Activated CD4-positive, alpha-beta T cell treated with anti-CD3 and anti-CD28 coated beads, Interleukin-2, amount 50 U/mL, for 24 hours (primary cell): ENCODE measurements around the gene CLDN15.

ENCODE experiments used
- DNase-seq, 2 donors: peaks; one replicate each; pipeline ENCODE4 v3.0.0-alpha.2; 2020; ENCODE audit warnings: low read depth in 1 of 2, low spot score in 1 of 2

Gene CLDN15

DNA sequence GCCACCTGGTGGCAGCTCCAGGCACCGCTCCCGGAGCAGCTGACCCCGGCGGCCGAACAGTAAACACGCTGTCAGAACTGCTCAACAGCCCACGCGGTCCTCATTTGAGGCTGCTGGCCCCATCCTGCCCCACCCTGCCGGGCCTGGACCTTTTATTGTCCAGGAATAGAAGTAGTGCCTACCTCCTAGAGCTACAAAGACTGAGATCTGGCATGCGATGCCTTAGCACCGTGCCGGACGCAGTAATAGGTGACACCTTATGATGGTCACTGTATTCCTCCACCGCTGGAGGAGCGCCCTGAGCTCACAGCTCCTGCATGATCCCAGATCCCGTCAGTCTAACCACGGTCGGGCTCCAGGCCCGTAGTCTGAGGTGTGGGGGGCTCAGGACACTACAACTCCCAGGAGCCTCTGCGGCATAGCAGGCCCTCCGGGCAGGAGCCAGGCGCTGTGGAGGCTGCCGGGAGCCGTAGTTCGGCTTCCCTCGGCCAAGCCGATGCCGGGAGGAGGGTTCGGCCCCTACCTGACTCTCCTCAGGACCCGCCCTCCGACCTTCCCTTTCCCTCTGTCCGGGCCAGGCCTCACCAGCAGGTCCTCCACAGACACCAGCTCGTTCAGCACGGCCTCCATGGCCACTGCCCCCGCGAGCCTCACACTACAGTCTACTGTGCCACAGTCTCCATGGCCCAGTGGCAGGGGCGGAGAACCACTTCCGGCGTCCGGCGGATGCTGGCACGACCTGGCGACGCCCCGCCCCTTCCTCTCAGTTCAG lies 7.0 kb upstream of the CLDN15 start, which contains the start of gene FIS1:
Gene FIS1 (minus strand): TSS at position 707 of the 772 bp plus-strand sequence. CDS start 77 bp downstream, at position 630.
- peak; percentile 90 to 92 for DNase-seq

- no peak for DNase-seq
These were observed 6.2 kb upstream of the CLDN15 start for GRCh38 chr7:101243646-101244374.

DNA sequence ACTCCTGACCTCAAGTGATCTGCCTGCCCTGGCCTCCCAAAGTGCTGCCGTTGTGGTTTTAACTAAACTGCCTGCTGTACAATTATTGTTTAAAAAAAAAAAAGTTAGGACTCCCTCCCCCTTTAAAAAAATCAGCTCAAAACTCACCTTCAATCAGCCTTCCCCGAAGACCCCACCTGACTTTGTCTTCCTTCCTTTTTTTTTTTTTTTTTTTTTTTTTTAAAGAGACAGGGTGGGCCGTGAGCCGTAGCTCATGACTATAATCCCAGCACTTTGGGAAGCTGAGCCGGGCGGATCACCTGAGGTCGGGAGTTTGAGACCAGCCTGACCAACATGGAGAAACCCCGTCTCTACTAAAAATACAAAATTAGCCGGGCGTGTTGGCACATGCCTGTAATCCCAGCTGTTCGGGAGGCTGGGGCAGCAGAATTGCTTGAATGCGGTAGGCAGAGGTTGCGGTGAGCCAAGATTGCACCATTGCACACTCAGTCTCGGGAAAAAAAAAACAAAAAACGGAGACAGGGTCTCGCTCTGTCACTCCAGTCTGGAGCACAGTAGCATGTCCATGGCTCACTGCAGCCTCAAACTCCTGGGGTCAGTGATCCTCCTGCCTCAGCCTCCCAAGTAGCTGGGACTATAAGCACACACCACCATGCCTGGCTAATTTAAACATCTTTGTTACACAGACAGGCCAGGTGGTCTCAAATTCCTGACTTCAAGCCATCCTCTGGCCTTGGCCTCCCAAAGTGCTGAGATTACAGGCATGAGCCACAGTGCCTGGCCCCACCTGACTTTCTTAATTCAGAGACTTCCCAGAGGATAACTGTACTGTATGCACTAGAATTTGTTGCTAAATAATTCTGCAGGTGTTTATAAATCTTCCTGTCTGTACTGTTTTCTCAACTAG lies 4.1 kb upstream of the CLDN15 start:
- DNase-seq = no peak

- no peak for DNase-seq
These were observed 3.4 kb upstream of the CLDN15 start for GRCh38 chr7:101241015-101241363.

DNA sequence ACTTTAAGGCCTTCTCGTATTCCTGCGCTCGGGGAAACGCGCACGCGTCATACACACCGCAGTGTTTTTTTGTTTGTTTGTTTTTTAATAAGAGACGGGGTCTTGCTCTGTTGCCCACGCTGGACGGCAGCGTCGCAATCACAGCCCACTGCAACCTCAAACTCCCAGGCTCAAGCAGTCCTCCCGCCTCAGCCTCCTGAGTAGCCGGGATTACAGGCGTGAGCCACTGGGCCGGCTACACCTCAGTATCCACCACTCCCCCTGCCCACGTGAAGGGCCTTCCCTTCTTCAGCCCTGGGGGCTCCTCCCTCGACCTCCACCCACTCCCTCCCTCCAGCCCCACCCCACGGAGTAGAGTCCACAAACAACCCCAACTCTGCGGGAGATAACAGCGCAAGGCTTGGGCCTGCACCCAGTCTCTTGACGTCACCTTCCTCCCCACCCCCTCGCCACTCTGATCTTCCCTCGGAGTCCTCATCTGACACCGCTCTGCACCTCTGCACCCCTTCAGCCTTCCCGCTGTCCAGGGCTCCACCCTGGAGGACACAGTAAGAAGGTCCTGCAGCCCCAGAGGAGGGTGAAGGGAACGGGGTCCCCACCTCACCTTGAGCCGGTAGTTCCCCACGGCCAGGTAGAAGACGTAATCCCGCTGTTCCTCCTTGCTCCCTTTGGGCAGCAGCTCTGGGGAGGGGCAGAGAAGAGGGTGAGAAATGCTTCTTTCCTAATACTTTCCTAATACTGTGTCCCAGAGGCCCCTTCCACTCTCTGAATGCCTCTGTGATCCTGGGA lies 2.8 kb upstream of the CLDN15 start:
- DNase-seq = no peak

DNA sequence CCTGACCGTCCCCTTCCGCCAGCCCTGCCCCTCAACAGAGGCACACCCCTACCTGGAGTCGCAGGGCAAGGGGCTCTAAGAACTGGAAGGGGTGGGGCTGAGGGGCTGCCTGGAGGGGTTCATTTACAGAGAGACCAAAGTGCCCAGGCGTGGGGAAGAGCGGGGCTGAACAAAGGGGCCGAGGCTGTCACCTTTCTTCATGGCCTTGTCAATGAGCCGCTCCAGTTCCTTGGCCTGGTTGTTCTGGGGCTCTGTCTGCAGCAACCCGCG lies 2.3 kb upstream of the CLDN15 start:
- no peak for DNase-seq

DNA sequence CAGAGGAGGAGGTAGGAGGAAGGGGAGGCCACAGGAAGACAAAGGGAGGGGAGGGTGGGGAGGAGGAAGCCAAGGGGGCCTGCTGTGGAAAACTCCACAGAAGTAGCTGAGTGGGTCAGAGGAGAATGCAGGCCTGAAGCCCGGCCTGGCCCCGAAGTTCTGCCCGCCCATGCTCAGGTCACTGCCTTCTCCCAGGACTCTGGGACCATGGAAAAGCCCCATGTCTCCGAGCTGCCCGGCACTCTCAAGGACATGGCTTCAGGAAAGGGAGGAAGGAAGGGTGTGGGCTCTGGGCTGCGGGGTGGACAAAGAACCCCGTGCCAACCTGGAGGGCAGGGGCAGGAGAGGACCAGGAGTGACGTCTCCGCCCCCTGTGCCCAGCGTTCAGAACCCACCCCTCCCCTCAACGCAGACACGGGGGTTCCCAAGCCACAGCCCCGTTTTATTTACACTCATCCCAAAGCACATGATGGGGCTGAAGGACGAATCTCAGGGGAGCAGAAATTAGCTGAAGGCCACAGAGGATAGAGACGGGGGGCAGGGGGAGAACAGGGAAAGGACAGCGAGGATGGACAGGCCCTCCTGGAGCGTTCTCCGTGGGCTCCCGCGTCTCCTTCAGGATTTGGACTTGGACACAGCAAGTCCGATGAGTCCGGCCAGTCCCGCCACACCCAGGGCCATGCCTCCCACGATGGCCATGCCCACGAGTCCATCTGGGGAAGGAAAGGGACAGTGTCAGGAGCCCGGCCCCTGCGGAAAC lies 1.8 kb upstream of the CLDN15 start:
- DNase-seq = no peak

- no peak for DNase-seq
These were observed 902 bp upstream of the CLDN15 start for GRCh38 chr7:101238226-101239182.

GRCh38 chr7:101236292-101236835 lies 1.2 kb downstream of the CLDN15 start:
- no peak for DNase-seq

GRCh38 chr7:101235522-101235921 lies 2.1 kb downstream of the CLDN15 start:
- DNase-seq = no peak

GRCh38 chr7:101235050-101235449 lies 2.6 kb downstream of the CLDN15 start:
- DNase-seq = no peak

DNA sequence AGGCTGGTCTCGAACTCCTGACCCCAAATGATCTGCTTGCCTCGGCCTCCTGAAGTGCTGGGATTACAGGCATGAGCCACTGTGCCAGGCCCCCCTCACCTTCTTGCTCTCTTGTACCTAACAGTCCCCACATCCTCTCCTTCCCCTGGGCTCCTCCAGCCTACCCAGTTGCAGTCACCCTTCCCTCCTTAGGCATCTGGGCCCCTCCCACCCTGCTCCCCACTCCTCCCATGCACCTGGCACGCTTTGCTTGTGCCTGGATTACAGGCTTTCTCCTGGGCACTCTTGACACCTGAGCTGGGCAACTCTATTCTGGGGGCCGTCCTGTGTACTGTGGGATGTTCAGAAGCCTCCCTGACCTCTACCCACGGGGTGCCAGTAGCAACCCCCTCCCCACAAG lies 3.0 kb downstream of the CLDN15 start:
- DNase-seq = no peak

- DNase-seq = no peak
These were observed 3.6 kb downstream of the CLDN15 start for GRCh38 chr7:101233907-101234547.

- no peak for DNase-seq
These were observed 5.3 kb downstream of the CLDN15 start for GRCh38 chr7:101232141-101232850.

GRCh38 chr7:101231644-101232043 lies 6.0 kb downstream of the CLDN15 start:
- DNase-seq = no peak

- no peak for DNase-seq
These were observed 10.9 kb downstream of the CLDN15 start for GRCh38 chr7:101226721-101227120.

DNA sequence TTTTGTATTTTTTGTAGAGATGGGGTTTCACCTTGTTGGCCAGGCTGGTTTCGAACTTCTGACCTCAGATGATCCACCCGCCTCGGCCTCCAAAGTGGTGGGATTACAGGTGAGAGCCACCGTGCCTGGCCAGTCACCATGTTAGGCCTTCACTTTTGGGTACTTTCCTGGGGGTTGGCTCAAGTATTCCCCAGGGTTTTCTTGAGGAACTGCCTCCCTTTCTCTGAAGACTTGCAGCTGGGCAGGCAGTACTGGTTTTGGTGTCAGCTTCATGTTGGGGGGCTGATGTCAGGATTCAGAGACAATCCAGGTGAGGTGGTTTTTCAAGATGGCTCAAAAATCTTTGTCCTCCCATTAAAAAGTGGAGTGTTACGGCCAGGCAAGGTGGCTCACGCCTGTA lies 12.0 kb downstream of the CLDN15 start:
- no peak for DNase-seq

DNA sequence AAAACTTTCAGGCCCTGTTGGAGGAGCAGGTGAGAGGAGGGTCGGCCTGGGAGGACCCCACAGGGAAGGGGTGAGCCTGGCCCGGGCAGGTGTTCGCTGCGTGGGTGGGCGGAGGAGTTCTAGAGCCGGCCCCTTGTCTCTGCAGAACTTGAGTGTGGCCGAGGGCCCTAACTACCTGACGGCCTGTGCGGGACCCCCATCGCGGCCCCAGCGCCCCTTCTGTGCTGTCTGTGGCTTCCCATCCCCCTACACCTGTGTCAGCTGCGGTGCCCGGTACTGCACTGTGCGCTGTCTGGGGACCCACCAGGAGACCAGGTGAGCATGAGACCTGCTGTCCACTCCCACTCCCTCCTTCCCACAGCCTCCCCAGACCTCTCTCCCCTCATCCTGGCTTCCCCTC lies 14.1 kb downstream of the CLDN15 start:
- DNase-seq = no peak
